ENCODE results near the gene JAK1. TPM values are rescaled to one million over a fixed set of nuclear protein-coding genes. Genes with fewer than 3 reads are reported as not detected.

Gene JAK1
- total RNA-seq, 1 experiment from 2014 or later = 44.1 TPM

- ChIA-PET CTCF (no interaction called here), POLR2A (ENCODE audit: unreplicated experiment) (no interaction called here)
- no peaks in the 10 kb centered on the region for H3F3A ChIP-seq (ENCODE audit: low read length, unreplicated experiment)
- no peaks in the 10 kb centered on the region for H3K9me3 ChIP-seq (ENCODE audit: low read length)
- no peaks in the 10 kb centered on the region for H3K36me3 ChIP-seq (ENCODE audit: low read depth, low read length)
- H3K4me1 ChIP-seq (ENCODE audit: insufficient read depth, low read length) = peaks cover 37% of the 10 kb centered on the region
- no peaks in the 10 kb centered on the region for H3K27me3 ChIP-seq (ENCODE audit: low read length)
- no peak overlapping the region for H3K9ac ChIP-seq (ENCODE audit: low read length)
- H2AFZ ChIP-seq (ENCODE audit: low read length) = no peak overlapping the region
- no peaks in the 10 kb centered on the region for H4K20me1 ChIP-seq (ENCODE audit: low read length)
- TF ChIP-seq CTCF (conservative IDR thresholded peaks at IDR 0.05; ENCODE audit: low read depth, low read length) (no peak), EZH2phosphoT487 (IDR thresholded peaks at IDR 0.05; ENCODE audit: borderline replicate concordance, low read length) (no peak), EZH2 (IDR thresholded peaks at IDR 0.05; ENCODE audit: low read length, unreplicated experiment) (no peak)
- H3K4me3 ChIP-seq (ENCODE audit: low read length) = no peak overlapping the region
- ATAC-seq (no peak), DNase-seq (peak; percentile 50)
- H3K27ac ChIP-seq (ENCODE audit: low read length) = no peak overlapping the region
- BruUV-seq (replicated peaks) = no TSS peak
- intact Hi-C loops (cut with micrococcal nuclease) = no loop called here
- H3K4me2 ChIP-seq (ENCODE audit: low read length) = no peak overlapping the region
- peaks cover 79% of the 10 kb centered on the region for H3K79me2 ChIP-seq (ENCODE audit: low read length)
- H3K9me2 ChIP-seq (replicated peaks; ENCODE audit: low read length) = no peaks in the 10 kb centered on the region
These were observed 43.0 kb downstream of the JAK1 start for GRCh38 chr1:64923294-64923718.

GRCh38 chr1:64922336-64922735 lies 44.0 kb downstream of the JAK1 start:
- ATAC-seq (no peak), DNase-seq (no peak)
- ChIA-PET POLR2A (ENCODE audit: unreplicated experiment) (no interaction called here), CTCF (no interaction called here)
- Histone ChIP-seq H3K4me1 (ENCODE audit: insufficient read depth, low read length) (peaks cover 47% of the 10 kb centered on the region), H3K27me3 (ENCODE audit: low read length) (no peaks in the 10 kb centered on the region), H3K4me3 (ENCODE audit: low read length) (no peak overlapping the region), H3K79me2 (ENCODE audit: low read length) (peaks cover 79% of the 10 kb centered on the region), H3K4me2 (ENCODE audit: low read length) (no peak overlapping the region), H4K20me1 (ENCODE audit: low read length) (no peaks in the 10 kb centered on the region), H3K9me2 (replicated peaks; ENCODE audit: low read length) (no peaks in the 10 kb centered on the region), H3K36me3 (ENCODE audit: low read depth, low read length) (no peaks in the 10 kb centered on the region), H3F3A (ENCODE audit: low read length, unreplicated experiment) (peaks cover 5% of the 10 kb centered on the region), H3K9ac (ENCODE audit: low read length) (no peak overlapping the region), H2AFZ (ENCODE audit: low read length) (no peak overlapping the region), H3K27ac (ENCODE audit: low read length) (no peak overlapping the region), H3K9me3 (ENCODE audit: low read length) (no peaks in the 10 kb centered on the region)
- TF ChIP-seq CTCF (conservative IDR thresholded peaks at IDR 0.05; ENCODE audit: low read depth, low read length) (no peak), EZH2phosphoT487 (IDR thresholded peaks at IDR 0.05; ENCODE audit: borderline replicate concordance, low read length) (no peak), EZH2 (IDR thresholded peaks at IDR 0.05; ENCODE audit: low read length, unreplicated experiment) (no peak)
- intact Hi-C loops (cut with micrococcal nuclease) = no loop called here
- BruUV-seq (replicated peaks) = no TSS peak

GRCh38 chr1:64921771-64922170 lies 44.6 kb downstream of the JAK1 start:
- no peaks in the 10 kb centered on the region for H3K27me3 ChIP-seq (ENCODE audit: low read length)
- H3K4me3 ChIP-seq (ENCODE audit: low read length) = no peak overlapping the region
- no peaks in the 10 kb centered on the region for H4K20me1 ChIP-seq (ENCODE audit: low read length)
- no peak overlapping the region for H3K9ac ChIP-seq (ENCODE audit: low read length)
- no TSS peak for BruUV-seq (replicated peaks)
- POLR2A ChIA-PET (ENCODE audit: unreplicated experiment) = no interaction called here
- CTCF ChIA-PET = no interaction called here
- H2AFZ ChIP-seq (ENCODE audit: low read length) = no peak overlapping the region
- TF ChIP-seq CTCF (conservative IDR thresholded peaks at IDR 0.05; ENCODE audit: low read depth, low read length) (no peak), EZH2 (IDR thresholded peaks at IDR 0.05; ENCODE audit: low read length, unreplicated experiment) (no peak), EZH2phosphoT487 (IDR thresholded peaks at IDR 0.05; ENCODE audit: borderline replicate concordance, low read length) (no peak)
- no peaks in the 10 kb centered on the region for H3K9me3 ChIP-seq (ENCODE audit: low read length)
- intact Hi-C loops (cut with micrococcal nuclease) = no loop called here
- peaks cover 84% of the 10 kb centered on the region for H3K79me2 ChIP-seq (ENCODE audit: low read length)
- ATAC-seq (no peak), DNase-seq (no peak)
- H3K4me1 ChIP-seq (ENCODE audit: insufficient read depth, low read length) = peaks cover 53% of the 10 kb centered on the region
- H3F3A ChIP-seq (ENCODE audit: low read length, unreplicated experiment) = peaks cover 5% of the 10 kb centered on the region
- H3K9me2 ChIP-seq (replicated peaks; ENCODE audit: low read length) = no peaks in the 10 kb centered on the region
- H3K4me2 ChIP-seq (ENCODE audit: low read length) = peak overlapping the region; percentile 64
- no peaks in the 10 kb centered on the region for H3K36me3 ChIP-seq (ENCODE audit: low read depth, low read length)
- peak overlapping the region; percentile 73 for H3K27ac ChIP-seq (ENCODE audit: low read length)

Measured in PC-3 (cell line).